ENCODE data around the gene DHX34. TPM values are rescaled to one million over a fixed set of nuclear protein-coding genes. Genes with fewer than 3 reads are reported as not detected.

The DHX34 gene
- total and polyA plus RNA-seq, 9 of the 15 experiments (the other 6 are each of a cell fraction or from before 2014, with no cell fraction given) = 0.36 to 42.0 (median 15.0) TPM

DNA sequence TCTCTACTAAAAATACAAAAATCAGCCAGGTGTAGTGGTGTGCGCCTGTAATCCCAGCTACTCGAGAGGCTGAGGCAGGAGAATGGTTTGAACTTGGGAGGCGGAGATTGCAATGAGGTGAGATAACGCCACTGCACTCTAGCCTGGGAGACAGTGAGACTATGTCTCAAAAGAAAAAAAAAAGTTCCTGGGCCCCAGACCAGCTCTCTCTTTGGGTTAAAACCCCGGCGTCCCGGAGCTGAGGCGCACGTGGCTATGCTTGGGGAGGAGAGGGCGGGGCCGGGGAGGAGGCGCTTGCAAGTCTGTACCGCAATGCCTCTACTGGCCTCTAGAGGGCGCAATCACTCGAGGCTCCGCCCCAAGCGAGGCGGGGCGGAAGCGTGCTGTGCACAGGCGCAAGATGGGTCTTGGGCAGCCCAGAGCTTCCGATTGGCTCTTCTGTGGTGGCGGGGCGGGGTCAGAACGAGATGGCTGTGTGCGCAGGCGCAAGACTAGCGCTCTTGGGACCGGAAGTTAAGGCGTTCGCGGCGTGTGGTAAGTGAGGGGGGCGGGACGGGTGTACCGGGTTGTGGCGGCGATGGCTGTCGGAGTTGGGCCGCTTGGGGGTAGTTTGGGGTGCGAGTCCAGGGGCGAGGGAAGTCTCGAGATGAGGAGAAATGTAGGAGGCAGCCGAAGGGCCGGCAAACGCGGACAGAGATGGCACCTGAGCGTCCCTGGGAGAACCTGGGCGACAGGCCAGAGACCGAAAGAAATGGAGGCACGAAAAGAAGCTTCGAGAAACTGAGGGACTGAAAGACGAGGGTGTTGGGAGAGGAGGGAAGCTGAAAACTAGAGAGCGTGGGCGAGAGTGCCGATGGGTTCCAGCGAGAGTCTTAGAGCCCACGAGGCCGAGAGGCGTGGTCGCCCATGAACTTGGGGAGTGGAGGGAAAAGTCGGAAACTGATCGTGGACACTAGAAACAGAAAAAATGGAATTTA lies at the start of gene DHX34 (continued):
- TF ChIP-seq ARNT (IDR thresholded peaks at IDR 0.05) = 0 out of 4 replicates have a peak, but pooled peaks of 1 of the 2 experiments have one; percentile 18
- peak; percentile 52; the same call in 1 of the 2 replicates for TF ChIP-seq DPF2 (IDR thresholded peaks at IDR 0.05)
- TF ChIP-seq, protein P1, sequence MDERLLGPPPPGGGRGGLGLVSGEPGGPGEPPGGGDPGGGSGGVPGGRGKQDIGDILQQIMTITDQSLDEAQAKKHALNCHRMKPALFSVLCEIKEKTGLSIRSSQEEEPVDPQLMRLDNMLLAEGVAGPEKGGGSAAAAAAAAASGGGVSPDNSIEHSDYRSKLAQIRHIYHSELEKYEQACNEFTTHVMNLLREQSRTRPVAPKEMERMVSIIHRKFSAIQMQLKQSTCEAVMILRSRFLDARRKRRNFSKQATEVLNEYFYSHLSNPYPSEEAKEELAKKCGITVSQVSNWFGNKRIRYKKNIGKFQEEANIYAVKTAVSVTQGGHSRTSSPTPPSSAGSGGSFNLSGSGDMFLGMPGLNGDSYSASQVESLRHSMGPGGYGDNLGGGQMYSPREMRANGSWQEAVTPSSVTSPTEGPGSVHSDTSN (CRISPR knock-in tag; IDR thresholded peaks at IDR 0.05; ENCODE audit: low read depth) = no peak
- TF ChIP-seq, protein P1 (tag; conservative IDR thresholded peaks at IDR 0.05; ENCODE audit: low read depth) = no peak
- TF ChIP-seq E2F3 (CRISPR knock-in tag; IDR thresholded peaks at IDR 0.05) = 0 out of 2 replicates have a peak, but pooled peaks have one; percentile 54
- TF ChIP-seq, protein P2, sequence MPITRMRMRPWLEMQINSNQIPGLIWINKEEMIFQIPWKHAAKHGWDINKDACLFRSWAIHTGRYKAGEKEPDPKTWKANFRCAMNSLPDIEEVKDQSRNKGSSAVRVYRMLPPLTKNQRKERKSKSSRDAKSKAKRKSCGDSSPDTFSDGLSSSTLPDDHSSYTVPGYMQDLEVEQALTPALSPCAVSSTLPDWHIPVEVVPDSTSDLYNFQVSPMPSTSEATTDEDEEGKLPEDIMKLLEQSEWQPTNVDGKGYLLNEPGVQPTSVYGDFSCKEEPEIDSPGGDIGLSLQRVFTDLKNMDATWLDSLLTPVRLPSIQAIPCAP (CRISPR knock-in tag; IDR thresholded peaks at IDR 0.05; ENCODE audit: borderline replicate concordance) = no peak
- no peak; the same call in 1 of the 2 replicates for TF ChIP-seq MTA3 (IDR thresholded peaks at IDR 0.05; ENCODE audit: borderline replicate concordance)
- peak; percentile 82 for TF ChIP-seq KLF13 (tag; IDR thresholded peaks at IDR 0.05; ENCODE audit: borderline replicate concordance, low read depth)
- no peak for TF ChIP-seq SLC30A9 (CRISPR knock-in tag; IDR thresholded peaks at IDR 0.05)
- TF ChIP-seq ZNF316 (IDR thresholded peaks at IDR 0.05) = 0 out of 2 replicates have a peak, but pooled peaks have one; percentile 2
- no peak for TF ChIP-seq GTF2F1 (IDR thresholded peaks at IDR 0.05; ENCODE audit: low read depth, low read length)
- TF ChIP-seq CSDE1 (IDR thresholded peaks at IDR 0.05) = no peak
- peak; percentile 31 to 40; a peak in 2 of 4 replicates for TF ChIP-seq RAD21 (CRISPR knock-in tag; conservative IDR thresholded peaks at IDR 0.05 in 1 of 2, IDR thresholded peaks at IDR 0.05 in 1 of 2)
- peak; percentile 83 for TF ChIP-seq ATF7 (IDR thresholded peaks at IDR 0.05)
- no peak for TF ChIP-seq TEAD4 (IDR thresholded peaks at IDR 0.05; ENCODE audit: low read length)
- no peak for TF ChIP-seq TEAD4 (CRISPR knock-in tag; IDR thresholded peaks at IDR 0.05; ENCODE audit: borderline replicate concordance)
- no peak for TF ChIP-seq ZNF174 (CRISPR knock-in tag; IDR thresholded peaks at IDR 0.05)
- peak; percentile 24; the same call in 1 of the 2 replicates for TF ChIP-seq CTBP1 (IDR thresholded peaks at IDR 0.05; ENCODE audit: borderline replicate concordance)
- no peak for TF ChIP-seq DMBX1 (CRISPR knock-in tag; IDR thresholded peaks at IDR 0.05; ENCODE audit: borderline replicate concordance)
- TF ChIP-seq, protein P3, sequence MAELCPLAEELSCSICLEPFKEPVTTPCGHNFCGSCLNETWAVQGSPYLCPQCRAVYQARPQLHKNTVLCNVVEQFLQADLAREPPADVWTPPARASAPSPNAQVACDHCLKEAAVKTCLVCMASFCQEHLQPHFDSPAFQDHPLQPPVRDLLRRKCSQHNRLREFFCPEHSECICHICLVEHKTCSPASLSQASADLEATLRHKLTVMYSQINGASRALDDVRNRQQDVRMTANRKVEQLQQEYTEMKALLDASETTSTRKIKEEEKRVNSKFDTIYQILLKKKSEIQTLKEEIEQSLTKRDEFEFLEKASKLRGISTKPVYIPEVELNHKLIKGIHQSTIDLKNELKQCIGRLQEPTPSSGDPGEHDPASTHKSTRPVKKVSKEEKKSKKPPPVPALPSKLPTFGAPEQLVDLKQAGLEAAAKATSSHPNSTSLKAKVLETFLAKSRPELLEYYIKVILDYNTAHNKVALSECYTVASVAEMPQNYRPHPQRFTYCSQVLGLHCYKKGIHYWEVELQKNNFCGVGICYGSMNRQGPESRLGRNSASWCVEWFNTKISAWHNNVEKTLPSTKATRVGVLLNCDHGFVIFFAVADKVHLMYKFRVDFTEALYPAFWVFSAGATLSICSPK (IDR thresholded peaks at IDR 0.05; ENCODE audit: borderline replicate concordance) = peak; percentile 52; the same call in 1 of the 2 replicates
